ENCODE results near the gene POLD2. TPM values are rescaled to one million over a fixed set of nuclear protein-coding genes. Genes with fewer than 3 reads are reported as not detected.
A peak's percentile ranks its signal among the peaks of the same experiment; 100 is the strongest.

Gene POLD2
- total and polyA plus RNA-seq, 2 of the 13 experiments (the other 11 are each of a cell fraction or from before 2014, with no cell fraction given): 87.6 to 95.1 TPM

DNA sequence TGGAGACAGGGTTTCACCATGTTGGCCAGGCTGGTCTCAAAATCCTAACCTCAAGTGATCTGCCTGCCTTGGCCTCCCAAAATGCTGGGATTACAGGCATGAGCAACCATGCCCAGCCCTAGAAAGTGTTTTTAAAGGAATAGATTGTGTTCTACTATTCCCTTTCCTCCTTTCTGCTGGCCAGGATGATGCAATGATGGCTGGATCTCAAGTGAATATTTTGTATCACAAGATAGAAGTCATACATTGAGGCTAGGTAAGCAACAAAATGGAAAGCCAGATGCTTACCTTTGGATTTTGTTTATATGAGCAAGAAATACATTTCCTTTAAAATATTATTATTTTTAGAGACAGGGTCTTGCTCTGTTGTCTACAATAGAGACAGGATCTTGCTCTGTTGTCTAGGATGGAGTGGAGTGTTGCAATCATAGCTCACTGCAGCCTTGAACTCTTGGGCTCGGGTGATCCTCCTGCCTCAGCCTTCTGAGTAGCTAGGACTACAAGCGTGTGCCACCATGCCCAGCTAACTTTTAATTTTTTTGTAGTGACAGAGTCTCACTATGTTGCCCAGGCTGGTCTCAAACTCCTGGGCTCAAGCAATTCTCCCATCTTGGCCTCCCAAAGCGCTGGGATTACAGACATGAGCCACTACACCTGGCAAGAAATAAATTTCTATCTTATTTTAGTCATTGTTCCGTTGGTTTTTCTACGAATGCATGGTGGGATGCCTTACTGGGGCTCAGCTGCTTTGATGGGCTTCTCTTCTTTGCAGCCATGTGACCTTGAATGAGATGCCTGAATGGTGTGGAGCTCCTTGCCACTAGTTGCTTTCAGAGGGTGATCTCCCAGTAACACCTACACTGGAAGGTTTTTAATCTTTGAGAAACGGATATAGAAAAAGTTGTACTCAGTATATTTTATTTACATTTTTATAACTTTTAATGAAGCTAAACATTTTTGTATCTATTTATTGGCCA, 25.0 kb downstream of the POLD2 start (continued):
- TF ChIP-seq, protein P1, sequence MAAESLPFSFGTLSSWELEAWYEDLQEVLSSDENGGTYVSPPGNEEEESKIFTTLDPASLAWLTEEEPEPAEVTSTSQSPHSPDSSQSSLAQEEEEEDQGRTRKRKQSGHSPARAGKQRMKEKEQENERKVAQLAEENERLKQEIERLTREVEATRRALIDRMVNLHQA (CRISPR knock-in tag; IDR thresholded peaks at IDR 0.05): no peak
- no peak for TF ChIP-seq U2AF2 (IDR thresholded peaks at IDR 0.05; ENCODE audit: low read depth, low read length)
- no peak for TF ChIP-seq WIZ (CRISPR knock-in tag; IDR thresholded peaks at IDR 0.05)
- TF ChIP-seq ZNF749 (CRISPR knock-in tag; IDR thresholded peaks at IDR 0.05; ENCODE audit: borderline replicate concordance): no peak
- no peak for TF ChIP-seq SMC3 (IDR thresholded peaks at IDR 0.05; ENCODE audit: low read length)
- TF ChIP-seq ZNF484 (CRISPR knock-in tag; IDR thresholded peaks at IDR 0.05; ENCODE audit: borderline replicate concordance, low read depth): no peak
- TF ChIP-seq SALL1 (CRISPR knock-in tag; IDR thresholded peaks at IDR 0.05): no peak
- no peak for TF ChIP-seq ZNF572 (CRISPR knock-in tag; IDR thresholded peaks at IDR 0.05)
- TF ChIP-seq ATF7 (IDR thresholded peaks at IDR 0.05): no peak
- no peak for TF ChIP-seq ATF7 (CRISPR knock-in tag; IDR thresholded peaks at IDR 0.05)
- no peak for TF ChIP-seq EEA1 (CRISPR knock-in tag; IDR thresholded peaks at IDR 0.05; ENCODE audit: borderline replicate concordance)
- peak; percentile 64; the same call in 1 of the 2 replicates for TF ChIP-seq RARA (CRISPR knock-in tag; IDR thresholded peaks at IDR 0.05)
- no peak for TF ChIP-seq SMAD1 (CRISPR knock-in tag; IDR thresholded peaks at IDR 0.05; ENCODE audit: borderline replicate concordance, low read depth)
- no peak for TF ChIP-seq ZMYM2 (CRISPR knock-in tag; IDR thresholded peaks at IDR 0.05)
- TF ChIP-seq ZMYM3 (CRISPR knock-in tag; IDR thresholded peaks at IDR 0.05): 0 out of 2 replicates have a peak, but pooled peaks have one; percentile 36
